Measurements from ENCODE around the gene HMCN1. TPM values are rescaled to one million over a fixed set of nuclear protein-coding genes. Genes with fewer than 3 reads are reported as not detected.

HMCN1 gene
- total RNA-seq, 2 donors from 2014 or later: 6.5 to 7.4 TPM

DNA sequence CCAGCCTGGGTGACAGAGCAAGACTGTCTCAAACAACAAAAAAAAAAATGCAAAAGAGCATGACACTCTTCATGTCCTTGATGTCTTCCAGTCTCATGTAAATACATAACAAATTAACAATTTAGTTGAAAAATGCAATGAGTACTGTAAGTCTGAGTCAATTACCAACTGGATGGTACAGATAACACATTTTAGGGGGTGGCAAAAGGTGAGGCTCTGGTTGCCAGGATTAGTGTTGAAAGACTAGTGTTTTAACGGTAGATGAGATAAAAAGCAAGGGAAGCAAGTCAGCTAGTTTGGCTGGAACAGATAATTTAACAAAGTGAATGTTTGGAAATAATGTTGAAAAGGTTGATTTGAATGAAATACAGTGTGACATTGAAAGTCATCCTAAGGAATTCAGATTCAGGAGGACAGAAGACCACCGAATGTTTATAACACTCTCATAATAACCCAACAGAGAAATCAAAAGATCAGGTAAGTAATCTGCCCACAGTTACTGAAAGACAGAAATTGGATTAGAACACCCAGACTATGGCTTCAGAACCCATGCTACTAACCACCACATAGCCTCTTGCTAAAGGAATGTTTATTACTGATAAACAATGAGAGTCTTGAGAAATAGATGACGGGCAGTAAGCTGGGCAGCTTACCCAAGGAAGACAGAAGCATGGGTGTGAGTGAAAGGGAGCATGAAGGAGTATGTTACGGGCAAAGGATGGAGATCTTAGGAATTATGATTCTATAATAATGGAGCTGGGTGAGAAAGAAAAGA, 312.4 kb downstream of the HMCN1 start:
- H3K9me3 ChIP-seq (ENCODE audit: control insufficient read depth, low read length): no peaks in the 10 kb centered on the region
- no peaks in the 10 kb centered on the region for H3K36me3 ChIP-seq (ENCODE audit: control insufficient read depth, insufficient read depth, low read length)
- no peak overlapping the region for H3K9ac ChIP-seq (ENCODE audit: extremely low read depth, low read length, poor library complexity, severe bottlenecking)
- Mint-ChIP-seq H3K27me3 (ENCODE audit: insufficient read depth) (no peaks in the 10 kb centered on the region), H3K4me1 (peaks cover 7% of the 10 kb centered on the region), H3K36me3 (ENCODE audit: low read depth) (no peaks in the 10 kb centered on the region), H3K9me3 (no peaks in the 10 kb centered on the region), H3K27ac (no peak overlapping the region), H3K4me3 (no peak overlapping the region)
- no peak for DNase-seq
- peaks cover 6% of the 10 kb centered on the region for H3K4me1 ChIP-seq (ENCODE audit: control insufficient read depth, insufficient read depth, low read length)
- 91 to 100% methylated on average over 3 to 4 of the region's 4 CpGs for WGBS, 2 experiments (ENCODE audit: insufficient coverage in 1 of 2, insufficient read length in 1 of 2)
- no peak overlapping the region for H3K27ac ChIP-seq (ENCODE audit: low read depth, low read length)
- H3K4me3 ChIP-seq (ENCODE audit: low read length): no peak overlapping the region
- TF ChIP-seq, protein P1, sequence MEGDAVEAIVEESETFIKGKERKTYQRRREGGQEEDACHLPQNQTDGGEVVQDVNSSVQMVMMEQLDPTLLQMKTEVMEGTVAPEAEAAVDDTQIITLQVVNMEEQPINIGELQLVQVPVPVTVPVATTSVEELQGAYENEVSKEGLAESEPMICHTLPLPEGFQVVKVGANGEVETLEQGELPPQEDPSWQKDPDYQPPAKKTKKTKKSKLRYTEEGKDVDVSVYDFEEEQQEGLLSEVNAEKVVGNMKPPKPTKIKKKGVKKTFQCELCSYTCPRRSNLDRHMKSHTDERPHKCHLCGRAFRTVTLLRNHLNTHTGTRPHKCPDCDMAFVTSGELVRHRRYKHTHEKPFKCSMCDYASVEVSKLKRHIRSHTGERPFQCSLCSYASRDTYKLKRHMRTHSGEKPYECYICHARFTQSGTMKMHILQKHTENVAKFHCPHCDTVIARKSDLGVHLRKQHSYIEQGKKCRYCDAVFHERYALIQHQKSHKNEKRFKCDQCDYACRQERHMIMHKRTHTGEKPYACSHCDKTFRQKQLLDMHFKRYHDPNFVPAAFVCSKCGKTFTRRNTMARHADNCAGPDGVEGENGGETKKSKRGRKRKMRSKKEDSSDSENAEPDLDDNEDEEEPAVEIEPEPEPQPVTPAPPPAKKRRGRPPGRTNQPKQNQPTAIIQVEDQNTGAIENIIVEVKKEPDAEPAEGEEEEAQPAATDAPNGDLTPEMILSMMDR (conservative IDR thresholded peaks at IDR 0.05): no peak
- H3K27me3 ChIP-seq (ENCODE audit: control insufficient read depth, insufficient read depth, low read length, poor library complexity, severe bottlenecking): no peaks in the 10 kb centered on the region

DNA sequence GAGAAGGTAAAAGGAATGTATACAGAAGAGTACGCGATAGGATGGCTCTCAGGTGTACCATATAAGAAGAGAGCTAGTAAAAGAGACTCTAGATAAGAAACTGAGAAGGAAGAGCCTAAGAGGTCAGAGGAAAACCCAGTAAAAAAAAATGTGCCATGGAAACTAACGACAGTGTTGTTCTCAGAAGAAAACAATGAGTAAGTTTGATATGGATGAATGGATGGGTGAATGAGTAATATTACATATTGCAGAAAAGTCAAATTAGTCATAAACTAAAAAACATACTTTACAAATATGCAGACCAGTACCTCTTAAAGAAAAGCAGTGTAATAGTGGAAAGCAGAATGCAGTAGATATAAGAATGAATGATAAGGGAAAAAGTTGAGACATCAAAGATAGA, 316.2 kb downstream of the HMCN1 start:
- TF ChIP-seq, protein P1 (conservative IDR thresholded peaks at IDR 0.05): no peak
- DNase-seq: no peak
- Histone ChIP-seq H3K27me3 (ENCODE audit: control insufficient read depth, insufficient read depth, low read length, poor library complexity, severe bottlenecking) (no peaks in the 10 kb centered on the region), H3K4me1 (ENCODE audit: control insufficient read depth, insufficient read depth, low read length) (no peaks in the 10 kb centered on the region), H3K9me3 (ENCODE audit: control insufficient read depth, low read length) (no peaks in the 10 kb centered on the region), H3K27ac (ENCODE audit: low read depth, low read length) (no peak overlapping the region), H3K9ac (ENCODE audit: extremely low read depth, low read length, poor library complexity, severe bottlenecking) (no peak overlapping the region), H3K4me3 (ENCODE audit: low read length) (no peak overlapping the region), H3K36me3 (ENCODE audit: control insufficient read depth, insufficient read depth, low read length) (no peaks in the 10 kb centered on the region)
- peaks cover 4% of the 10 kb centered on the region for H3K4me1 Mint-ChIP-seq
- H3K27ac Mint-ChIP-seq: no peak overlapping the region
- no peaks in the 10 kb centered on the region for H3K36me3 Mint-ChIP-seq (ENCODE audit: low read depth)
- WGBS, 2 experiments (ENCODE audit: insufficient coverage in 1 of 2, insufficient read length in 1 of 2): 92 to 100% methylated on average over 3 of the region's 3 CpGs
- no peak overlapping the region for H3K4me3 Mint-ChIP-seq
- H3K9me3 Mint-ChIP-seq: no peaks in the 10 kb centered on the region
- no peaks in the 10 kb centered on the region for H3K27me3 Mint-ChIP-seq (ENCODE audit: insufficient read depth)

DNA sequence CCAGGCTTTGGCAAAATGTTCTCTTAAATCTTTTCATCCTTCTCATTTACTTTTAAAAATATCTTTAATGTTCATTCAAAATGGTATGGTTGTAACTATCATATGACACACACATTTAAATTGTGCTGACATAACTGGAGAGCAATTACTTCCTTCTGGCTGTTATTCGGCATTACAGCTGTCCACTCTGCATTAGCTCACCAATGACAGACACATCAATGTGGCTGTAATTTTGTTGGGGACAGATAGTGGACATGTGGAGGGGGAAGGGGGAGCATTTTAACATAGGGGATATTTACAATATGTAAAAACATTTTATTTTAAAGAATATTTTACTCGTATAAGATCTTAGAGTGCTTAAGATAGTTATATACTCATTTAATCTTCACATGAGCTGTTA, 319.8 kb downstream of the HMCN1 start:
- Mint-ChIP-seq H3K27me3 (ENCODE audit: insufficient read depth) (no peaks in the 10 kb centered on the region), H3K36me3 (ENCODE audit: low read depth) (no peaks in the 10 kb centered on the region), H3K9me3 (no peaks in the 10 kb centered on the region), H3K4me1 (no peaks in the 10 kb centered on the region), H3K4me3 (no peak overlapping the region), H3K27ac (no peak overlapping the region)
- H3K4me1 ChIP-seq (ENCODE audit: control insufficient read depth, insufficient read depth, low read length): no peaks in the 10 kb centered on the region
- H3K36me3 ChIP-seq (ENCODE audit: control insufficient read depth, insufficient read depth, low read length): no peaks in the 10 kb centered on the region
- no peaks in the 10 kb centered on the region for H3K9me3 ChIP-seq (ENCODE audit: control insufficient read depth, low read length)
- H3K4me3 ChIP-seq (ENCODE audit: low read length): no peak overlapping the region
- TF ChIP-seq, protein P1 (conservative IDR thresholded peaks at IDR 0.05): no peak
- no peaks in the 10 kb centered on the region for H3K27me3 ChIP-seq (ENCODE audit: control insufficient read depth, insufficient read depth, low read length, poor library complexity, severe bottlenecking)
- no peak overlapping the region for H3K9ac ChIP-seq (ENCODE audit: extremely low read depth, low read length, poor library complexity, severe bottlenecking)
- H3K27ac ChIP-seq (ENCODE audit: low read depth, low read length): no peak overlapping the region
- WGBS, 2 experiments (ENCODE audit: insufficient coverage in 1 of 2, insufficient read length in 1 of 2): 88% methylated on average over 1 of the region's 2 CpGs; no CpG with 5 or more reads in 1 of the 2 experiments
- no peak for DNase-seq

Data from endodermal cell (in vitro differentiated cells).